ENCODE data around the gene RGS18.

Gene RGS18

DNA sequence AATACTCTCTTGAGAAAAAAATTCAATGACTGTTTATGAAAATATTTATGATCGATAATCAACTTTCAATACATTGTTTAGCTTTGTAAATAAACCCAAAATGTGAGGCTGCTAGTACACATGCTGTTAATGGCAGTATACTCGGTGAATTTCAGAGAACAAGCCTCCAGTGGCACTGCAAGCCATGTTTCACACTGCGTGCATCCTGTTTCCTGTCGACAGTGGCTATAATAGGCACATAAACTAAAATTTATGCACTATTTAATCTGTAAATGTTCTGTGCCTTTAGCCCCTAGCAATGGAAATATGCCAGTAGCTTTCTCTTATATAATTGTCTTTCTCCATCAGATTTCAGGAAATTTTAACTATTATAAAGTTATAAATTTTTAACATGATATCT, 26.3 kb upstream of the RGS18 start:
- H3K9ac ChIP-seq (ENCODE audit: low read depth in 1 of 2, low read length in 2 of 2), result no peak overlapping the region
- H3K27me3 ChIP-seq (ENCODE audit: control insufficient read depth in 2 of 2, insufficient read depth in 2 of 2, low read length in 2 of 2), result no peaks in the 10 kb centered on the region
- no peaks in the 10 kb centered on the region for H3K4me1 ChIP-seq (ENCODE audit: control insufficient read depth in 2 of 2, insufficient read depth in 2 of 2, low read length in 2 of 2)
- no peaks in the 10 kb centered on the region for H3K9me3 ChIP-seq (ENCODE audit: control insufficient read depth in 2 of 2, low read length in 2 of 2)
- H3K36me3 ChIP-seq (ENCODE audit: control insufficient read depth in 2 of 2, insufficient read depth in 2 of 2, low read length in 2 of 2), result no peaks in the 10 kb centered on the region
- H3K4me3 ChIP-seq (ENCODE audit: low read length in 2 of 2), result no peak overlapping the region
- H3K27ac ChIP-seq (ENCODE audit: low read depth in 2 of 2, low read length in 2 of 2), result no peak overlapping the region

DNA sequence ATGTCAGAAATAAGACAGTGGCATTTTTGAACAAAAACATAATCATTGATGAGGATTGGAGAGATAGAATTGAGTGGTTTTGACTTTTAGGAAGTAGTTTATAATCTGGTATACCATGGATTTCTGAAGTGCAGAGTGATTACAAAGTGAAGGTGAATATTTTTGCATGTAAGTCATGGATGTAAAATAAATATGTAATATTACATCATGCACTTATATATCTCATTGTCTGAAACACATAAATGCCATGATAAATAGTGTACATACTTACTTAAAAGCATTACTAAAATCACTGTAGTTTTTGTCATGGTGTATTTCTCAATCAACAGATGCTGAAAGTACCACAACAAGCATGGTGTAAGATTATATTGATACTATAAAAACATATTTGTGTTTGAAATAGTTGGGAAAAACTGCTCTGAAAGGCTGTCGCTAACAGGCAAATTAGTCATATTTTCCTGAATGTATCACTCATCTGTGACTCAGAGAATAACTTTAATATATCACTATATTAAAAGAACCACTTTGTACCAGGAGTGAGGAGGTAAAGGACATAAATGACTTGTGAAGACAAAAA, 24.8 kb upstream of the RGS18 start:
- Histone ChIP-seq H3K27me3 (ENCODE audit: control insufficient read depth in 2 of 2, insufficient read depth in 2 of 2, low read length in 2 of 2) (no peaks in the 10 kb centered on the region), H3K27ac (ENCODE audit: low read depth in 2 of 2, low read length in 2 of 2) (no peak overlapping the region), H3K4me1 (ENCODE audit: control insufficient read depth in 2 of 2, insufficient read depth in 2 of 2, low read length in 2 of 2) (no peaks in the 10 kb centered on the region), H3K9me3 (ENCODE audit: control insufficient read depth in 2 of 2, low read length in 2 of 2) (no peaks in the 10 kb centered on the region), H3K4me3 (ENCODE audit: low read length in 2 of 2) (no peak overlapping the region), H3K36me3 (ENCODE audit: control insufficient read depth in 2 of 2, insufficient read depth in 2 of 2, low read length in 2 of 2) (no peaks in the 10 kb centered on the region), H3K9ac (ENCODE audit: low read depth in 1 of 2, low read length in 2 of 2) (no peak overlapping the region)

DNA sequence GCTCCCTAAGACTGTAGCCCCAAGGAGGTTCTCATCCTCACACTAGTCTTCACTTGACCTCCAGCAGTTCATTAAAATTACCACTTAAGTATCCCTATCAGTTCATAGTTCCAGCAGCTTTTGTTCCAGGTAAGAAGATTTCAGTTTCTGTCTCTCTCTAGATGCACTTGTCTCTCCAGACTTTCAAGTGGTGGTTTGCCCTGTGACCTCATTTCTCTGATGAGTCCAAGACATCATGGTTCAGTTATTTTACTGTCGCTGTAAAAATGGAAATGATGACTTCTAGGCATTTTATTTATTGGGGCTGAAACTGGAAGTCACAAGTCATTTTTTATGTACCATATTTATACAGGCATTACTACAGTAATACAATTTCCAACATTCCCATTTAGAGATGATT, 17.9 kb upstream of the RGS18 start:
- Histone ChIP-seq H3K27ac (ENCODE audit: low read depth in 2 of 2, low read length in 2 of 2) (no peak overlapping the region), H3K9ac (ENCODE audit: low read depth in 1 of 2, low read length in 2 of 2) (no peak overlapping the region), H3K4me1 (ENCODE audit: control insufficient read depth in 2 of 2, insufficient read depth in 2 of 2, low read length in 2 of 2) (no peaks in the 10 kb centered on the region), H3K27me3 (ENCODE audit: control insufficient read depth in 2 of 2, insufficient read depth in 2 of 2, low read length in 2 of 2) (no peaks in the 10 kb centered on the region), H3K4me3 (ENCODE audit: low read length in 2 of 2) (no peak overlapping the region), H3K36me3 (ENCODE audit: control insufficient read depth in 2 of 2, insufficient read depth in 2 of 2, low read length in 2 of 2) (no peaks in the 10 kb centered on the region), H3K9me3 (ENCODE audit: control insufficient read depth in 2 of 2, low read length in 2 of 2) (no peaks in the 10 kb centered on the region)

DNA sequence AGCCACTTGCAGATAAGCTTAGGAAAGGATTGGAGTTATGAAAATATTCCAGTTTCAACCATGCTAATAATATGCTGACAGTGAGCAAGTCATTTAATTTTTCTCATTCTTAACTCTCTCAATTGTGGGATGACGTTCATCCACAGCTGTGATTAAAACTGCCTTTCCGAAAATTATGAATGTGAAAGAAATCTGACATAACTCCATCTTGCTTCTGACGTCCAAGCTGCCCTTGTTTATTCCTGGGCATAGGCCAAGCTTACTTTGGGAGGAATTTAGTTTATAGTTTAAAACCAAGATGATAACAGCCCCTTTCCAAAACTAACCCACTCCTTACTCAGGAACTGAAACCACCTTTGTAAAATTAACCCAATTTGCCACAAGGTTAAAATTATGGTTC, 11.0 kb upstream of the RGS18 start:
- Histone ChIP-seq H3K9ac (ENCODE audit: low read depth in 1 of 2, low read length in 2 of 2) (no peak overlapping the region), H3K27ac (ENCODE audit: low read depth in 2 of 2, low read length in 2 of 2) (no peak overlapping the region), H3K4me3 (ENCODE audit: low read length in 2 of 2) (no peak overlapping the region), H3K27me3 (ENCODE audit: control insufficient read depth in 2 of 2, insufficient read depth in 2 of 2, low read length in 2 of 2) (no peaks in the 10 kb centered on the region), H3K4me1 (ENCODE audit: control insufficient read depth in 2 of 2, insufficient read depth in 2 of 2, low read length in 2 of 2) (no peaks in the 10 kb centered on the region), H3K9me3 (ENCODE audit: control insufficient read depth in 2 of 2, low read length in 2 of 2) (no peaks in the 10 kb centered on the region), H3K36me3 (ENCODE audit: control insufficient read depth in 2 of 2, insufficient read depth in 2 of 2, low read length in 2 of 2) (no peaks in the 10 kb centered on the region)

DNA sequence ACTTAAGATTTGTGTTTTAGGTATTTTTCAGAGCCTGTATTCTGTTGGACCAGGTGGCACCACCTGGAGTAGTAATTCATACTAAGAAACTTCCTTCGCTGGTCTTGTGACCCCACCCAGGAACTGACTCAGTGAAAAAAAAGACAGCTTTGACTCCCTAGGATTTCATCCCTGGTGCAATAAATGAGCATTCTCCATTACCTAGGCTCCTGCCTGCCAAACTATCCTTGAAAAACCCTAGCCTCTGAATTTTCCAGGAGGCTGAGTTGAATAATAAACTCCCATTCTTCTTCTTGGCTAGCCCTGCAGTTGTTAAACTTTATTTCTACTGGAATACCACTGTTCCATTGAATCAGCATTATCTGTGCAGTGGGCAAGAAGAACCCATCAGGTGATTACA, 10.6 kb upstream of the RGS18 start:
- Histone ChIP-seq H3K4me1 (ENCODE audit: control insufficient read depth in 2 of 2, insufficient read depth in 2 of 2, low read length in 2 of 2) (no peaks in the 10 kb centered on the region), H3K4me3 (ENCODE audit: low read length in 2 of 2) (no peak overlapping the region), H3K27ac (ENCODE audit: low read depth in 2 of 2, low read length in 2 of 2) (no peak overlapping the region), H3K36me3 (ENCODE audit: control insufficient read depth in 2 of 2, insufficient read depth in 2 of 2, low read length in 2 of 2) (no peaks in the 10 kb centered on the region), H3K27me3 (ENCODE audit: control insufficient read depth in 2 of 2, insufficient read depth in 2 of 2, low read length in 2 of 2) (no peaks in the 10 kb centered on the region), H3K9me3 (ENCODE audit: control insufficient read depth in 2 of 2, low read length in 2 of 2) (no peaks in the 10 kb centered on the region), H3K9ac (ENCODE audit: low read depth in 1 of 2, low read length in 2 of 2) (no peak overlapping the region)

DNA sequence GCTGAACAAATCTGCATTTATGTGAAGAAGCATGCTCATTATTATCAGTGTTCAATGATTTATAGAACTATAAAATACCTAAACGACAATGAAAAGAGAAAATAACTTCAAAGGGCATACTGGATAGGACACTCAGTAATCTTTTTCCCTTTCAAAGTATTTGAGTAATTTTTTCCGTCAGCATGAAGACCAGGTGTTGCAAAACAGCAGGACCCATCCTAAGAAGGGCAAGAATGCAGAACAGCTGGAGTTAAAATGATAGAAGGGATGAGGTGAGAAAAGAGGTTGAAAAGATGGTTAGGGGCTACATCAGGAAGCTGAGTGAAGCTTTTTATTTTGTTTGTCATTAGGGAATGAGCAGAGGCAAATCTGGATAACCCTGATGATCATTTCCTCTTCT, 7.1 kb upstream of the RGS18 start:
- no peaks in the 10 kb centered on the region for H3K9me3 ChIP-seq (ENCODE audit: control insufficient read depth in 2 of 2, low read length in 2 of 2)
- no peaks in the 10 kb centered on the region for H3K4me1 ChIP-seq (ENCODE audit: control insufficient read depth in 2 of 2, insufficient read depth in 2 of 2, low read length in 2 of 2)
- H3K27ac ChIP-seq (ENCODE audit: low read depth in 2 of 2, low read length in 2 of 2), result no peak overlapping the region
- H3K4me3 ChIP-seq (ENCODE audit: low read length in 2 of 2), result no peak overlapping the region
- H3K36me3 ChIP-seq (ENCODE audit: control insufficient read depth in 2 of 2, insufficient read depth in 2 of 2, low read length in 2 of 2), result no peaks in the 10 kb centered on the region
- H3K9ac ChIP-seq (ENCODE audit: low read depth in 1 of 2, low read length in 2 of 2), result no peak overlapping the region
- no peaks in the 10 kb centered on the region for H3K27me3 ChIP-seq (ENCODE audit: control insufficient read depth in 2 of 2, insufficient read depth in 2 of 2, low read length in 2 of 2)

DNA sequence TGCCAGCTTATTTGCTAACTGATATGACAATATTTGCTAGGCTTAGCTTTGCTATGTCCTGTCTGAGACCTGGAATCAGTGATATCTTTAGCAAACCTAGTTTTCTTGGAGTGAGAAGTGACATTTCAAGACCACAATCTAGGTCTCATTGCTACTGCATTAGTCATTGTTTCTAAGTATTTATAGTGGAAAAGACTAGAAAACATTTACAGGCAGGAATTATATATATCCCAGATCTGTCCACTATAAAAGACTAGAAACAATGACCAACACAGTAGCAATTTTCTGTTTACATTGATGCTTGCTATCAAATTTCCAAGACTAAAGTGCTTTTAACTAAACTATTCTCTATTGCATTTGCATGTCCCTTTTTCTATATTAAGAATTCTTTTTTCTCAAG, 5.0 kb upstream of the RGS18 start:
- Histone ChIP-seq H3K4me1 (ENCODE audit: control insufficient read depth in 2 of 2, insufficient read depth in 2 of 2, low read length in 2 of 2) (no peaks in the 10 kb centered on the region), H3K4me3 (ENCODE audit: low read length in 2 of 2) (no peak overlapping the region), H3K9ac (ENCODE audit: low read depth in 1 of 2, low read length in 2 of 2) (no peak overlapping the region)

DNA sequence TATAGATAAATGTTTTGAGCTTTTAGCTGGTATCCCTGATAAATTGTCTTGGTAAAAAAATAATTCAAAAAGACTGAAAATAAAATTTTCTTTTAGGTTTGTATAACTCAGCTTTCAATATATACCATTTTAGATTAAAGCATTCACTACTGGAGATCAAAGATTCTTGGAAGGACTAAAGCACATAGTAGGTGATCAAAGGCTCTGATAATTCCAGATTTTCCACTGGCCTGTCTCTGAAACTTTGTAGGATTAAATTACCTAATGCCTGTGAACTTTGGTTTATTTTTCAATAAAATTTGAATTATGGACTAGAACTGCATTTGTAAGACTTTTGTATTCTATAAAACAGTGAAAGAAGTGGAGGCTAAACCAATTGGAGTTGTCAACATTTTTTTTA, 1.2 kb upstream of the RGS18 start:
- Histone ChIP-seq H3K9ac (ENCODE audit: low read depth in 1 of 2, low read length in 2 of 2) (no peak overlapping the region), H3K4me1 (ENCODE audit: control insufficient read depth in 2 of 2, insufficient read depth in 2 of 2, low read length in 2 of 2) (no peaks in the 10 kb centered on the region), H3K4me3 (ENCODE audit: low read length in 2 of 2) (no peak overlapping the region), H3K27ac (ENCODE audit: low read depth in 2 of 2, low read length in 2 of 2) (no peak overlapping the region), H3K36me3 (ENCODE audit: control insufficient read depth in 2 of 2, insufficient read depth in 2 of 2, low read length in 2 of 2) (no peaks in the 10 kb centered on the region), H3K27me3 (ENCODE audit: control insufficient read depth in 2 of 2, insufficient read depth in 2 of 2, low read length in 2 of 2) (no peaks in the 10 kb centered on the region), H3K9me3 (ENCODE audit: control insufficient read depth in 2 of 2, low read length in 2 of 2) (no peaks in the 10 kb centered on the region)

More for the DNA sequence above, 5.0 kb upstream of the RGS18 start:
- H3K27ac ChIP-seq (ENCODE audit: low read depth in 2 of 2, low read length in 2 of 2), result no peak overlapping the region
- H3K36me3 ChIP-seq (ENCODE audit: control insufficient read depth in 2 of 2, insufficient read depth in 2 of 2, low read length in 2 of 2), result no peaks in the 10 kb centered on the region
- no peaks in the 10 kb centered on the region for H3K27me3 ChIP-seq (ENCODE audit: control insufficient read depth in 2 of 2, insufficient read depth in 2 of 2, low read length in 2 of 2)
- no peaks in the 10 kb centered on the region for H3K9me3 ChIP-seq (ENCODE audit: control insufficient read depth in 2 of 2, low read length in 2 of 2)

DNA sequence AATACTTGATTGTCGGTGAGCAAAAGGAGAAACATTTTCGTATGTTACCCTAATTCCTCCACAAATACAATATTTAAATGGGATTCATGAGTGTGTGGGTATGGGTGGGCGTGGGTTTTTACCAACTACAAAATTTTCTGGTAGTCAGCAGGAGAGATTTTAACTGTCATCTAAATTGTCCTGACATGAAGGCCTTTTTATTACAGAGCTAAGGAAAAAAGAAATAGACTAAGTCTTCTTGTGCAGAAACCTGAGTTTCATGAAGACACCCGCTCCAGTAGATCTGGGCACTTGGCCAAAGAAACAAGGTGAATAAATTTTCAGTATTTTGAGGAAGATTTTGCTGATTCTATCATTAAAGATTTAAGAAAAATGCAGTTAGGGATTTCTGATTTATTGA, 752 bp downstream of the RGS18 start:
- H3K4me1 ChIP-seq (ENCODE audit: control insufficient read depth in 2 of 2, insufficient read depth in 2 of 2, low read length in 2 of 2), result no peaks in the 10 kb centered on the region
- no peaks in the 10 kb centered on the region for H3K9me3 ChIP-seq (ENCODE audit: control insufficient read depth in 2 of 2, low read length in 2 of 2)
- peak overlapping the region in 1 of 2 donors; percentile 29 for H3K4me3 ChIP-seq (ENCODE audit: low read length in 2 of 2)
- no peak overlapping the region for H3K9ac ChIP-seq (ENCODE audit: low read depth in 1 of 2, low read length in 2 of 2)
- H3K27me3 ChIP-seq (ENCODE audit: control insufficient read depth in 2 of 2, insufficient read depth in 2 of 2, low read length in 2 of 2), result no peaks in the 10 kb centered on the region
- no peaks in the 10 kb centered on the region for H3K36me3 ChIP-seq (ENCODE audit: control insufficient read depth in 2 of 2, insufficient read depth in 2 of 2, low read length in 2 of 2)
- peak overlapping the region in 1 of 2 donors; percentile 37 for H3K27ac ChIP-seq (ENCODE audit: low read depth in 2 of 2, low read length in 2 of 2)

DNA sequence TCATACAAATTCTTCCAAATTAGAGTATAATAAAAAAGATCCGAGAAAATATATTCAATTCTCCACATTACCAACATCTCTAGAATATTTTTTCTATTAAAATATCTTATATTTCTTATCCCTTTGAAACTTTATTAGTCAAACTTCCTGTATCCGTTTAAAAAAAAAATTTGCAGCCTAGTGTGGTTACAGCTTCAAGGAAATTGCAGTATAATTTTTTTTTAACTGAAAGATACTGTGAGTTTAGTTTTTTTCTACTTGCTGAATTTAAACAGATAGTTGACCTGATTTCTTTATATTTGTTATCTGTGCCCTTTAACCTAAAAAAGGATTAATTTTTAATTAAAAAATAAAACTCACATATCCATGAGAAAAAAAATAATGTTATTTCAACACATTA, 1.5 kb downstream of the RGS18 start:
- Histone ChIP-seq H3K36me3 (ENCODE audit: control insufficient read depth in 2 of 2, insufficient read depth in 2 of 2, low read length in 2 of 2) (no peaks in the 10 kb centered on the region), H3K9me3 (ENCODE audit: control insufficient read depth in 2 of 2, low read length in 2 of 2) (no peaks in the 10 kb centered on the region), H3K4me3 (ENCODE audit: low read length in 2 of 2) (peak overlapping the region in 1 of 2 donors; percentile 5), H3K9ac (ENCODE audit: low read depth in 1 of 2, low read length in 2 of 2) (no peak overlapping the region), H3K27ac (ENCODE audit: low read depth in 2 of 2, low read length in 2 of 2) (no peak overlapping the region), H3K27me3 (ENCODE audit: control insufficient read depth in 2 of 2, insufficient read depth in 2 of 2, low read length in 2 of 2) (no peaks in the 10 kb centered on the region), H3K4me1 (ENCODE audit: control insufficient read depth in 2 of 2, insufficient read depth in 2 of 2, low read length in 2 of 2) (no peaks in the 10 kb centered on the region)

DNA sequence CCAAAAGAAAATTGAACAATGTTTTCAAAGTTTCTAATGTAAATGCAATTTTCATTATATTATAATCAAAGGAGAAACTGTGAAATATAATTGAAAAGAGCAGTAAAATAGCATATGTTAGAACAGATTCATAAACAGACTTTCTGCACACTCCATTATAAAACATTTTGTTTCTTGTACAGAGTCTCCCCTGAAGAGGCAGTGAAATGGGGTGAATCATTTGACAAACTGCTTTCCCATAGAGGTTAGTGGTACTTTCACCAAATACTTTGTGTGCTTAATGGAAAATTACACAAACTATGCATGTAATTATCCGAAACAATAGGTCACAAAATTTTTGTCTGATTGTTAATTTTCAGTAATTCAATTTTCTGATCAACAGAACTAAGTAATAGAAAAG, 1.9 kb downstream of the RGS18 start:
- Histone ChIP-seq H3K36me3 (ENCODE audit: control insufficient read depth in 2 of 2, insufficient read depth in 2 of 2, low read length in 2 of 2) (no peaks in the 10 kb centered on the region), H3K4me3 (ENCODE audit: low read length in 2 of 2) (no peak overlapping the region), H3K4me1 (ENCODE audit: control insufficient read depth in 2 of 2, insufficient read depth in 2 of 2, low read length in 2 of 2) (no peaks in the 10 kb centered on the region), H3K9me3 (ENCODE audit: control insufficient read depth in 2 of 2, low read length in 2 of 2) (no peaks in the 10 kb centered on the region), H3K27me3 (ENCODE audit: control insufficient read depth in 2 of 2, insufficient read depth in 2 of 2, low read length in 2 of 2) (no peaks in the 10 kb centered on the region), H3K27ac (ENCODE audit: low read depth in 2 of 2, low read length in 2 of 2) (no peak overlapping the region), H3K9ac (ENCODE audit: low read depth in 1 of 2, low read length in 2 of 2) (no peak overlapping the region)
